NCI-H748 (cell line): Measurements from ENCODE around the gene SHISA6.

Experiments used
- DNase-seq: peaks from one replicate; lab custom pipeline; 2025; ENCODE audit not compliant: unreplicated experiment; lab: John Stamatoyannopoulos, UW

SHISA6 gene

GRCh38 chr17:11264183-11264871 lies 23.3 kb downstream of the SHISA6 start:
- DNase-seq = no peak

DNA sequence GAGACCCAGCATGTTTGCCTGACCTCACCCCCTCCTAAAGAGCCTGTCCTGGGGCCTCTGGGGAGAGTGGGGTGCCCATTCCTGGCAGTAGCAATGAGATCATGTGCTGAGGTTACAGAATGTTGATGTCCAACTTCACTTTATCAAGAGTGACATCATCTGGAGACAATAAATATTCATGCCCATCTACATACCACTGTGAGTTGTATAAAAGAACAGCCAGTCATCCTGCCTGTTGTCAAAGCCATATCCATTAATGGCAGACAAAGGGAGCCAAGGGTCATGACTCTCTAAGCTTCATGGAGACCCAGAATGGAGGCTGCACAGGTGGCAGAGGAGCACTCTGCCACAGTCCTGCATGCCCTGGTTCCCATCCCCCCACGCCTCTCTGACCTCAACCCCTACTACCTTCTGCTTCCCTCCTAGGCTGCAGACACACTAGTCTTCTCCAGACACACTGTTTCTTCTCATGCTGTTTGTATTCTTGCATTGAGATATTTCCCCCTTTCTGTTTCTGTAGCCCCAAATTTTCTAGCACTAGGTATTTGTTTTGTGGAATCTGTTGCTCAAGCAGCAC lies 27.1 kb downstream of the SHISA6 start:
- no peak for DNase-seq

DNA sequence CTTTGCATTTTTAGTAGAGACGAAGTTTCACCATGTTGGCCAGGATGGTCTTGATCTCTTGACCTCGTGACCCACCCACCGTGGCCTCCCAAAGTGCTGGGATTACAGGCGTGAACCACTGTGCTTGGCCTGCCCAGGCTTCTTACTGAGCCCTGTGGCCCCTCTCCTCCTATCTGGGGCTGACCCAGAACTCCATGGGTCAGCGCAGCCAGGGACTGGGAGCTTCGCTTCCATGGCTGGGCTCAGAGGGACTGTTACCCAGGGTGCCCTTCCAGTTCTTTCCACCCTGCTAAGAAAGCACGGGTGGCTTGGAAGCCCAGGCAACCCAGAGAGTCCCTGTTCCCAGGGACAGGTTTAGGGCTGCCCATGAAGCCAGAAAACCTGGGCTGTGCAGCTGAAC lies 28.2 kb downstream of the SHISA6 start:
- no peak for DNase-seq

- no peak for DNase-seq
Observed at GRCh38 chr17:11272191-11272590, 31.2 kb downstream of the SHISA6 start.

GRCh38 chr17:11273596-11273995 lies 32.6 kb downstream of the SHISA6 start:
- no peak for DNase-seq

GRCh38 chr17:11274106-11274505 lies 33.1 kb downstream of the SHISA6 start:
- DNase-seq = no peak

DNA sequence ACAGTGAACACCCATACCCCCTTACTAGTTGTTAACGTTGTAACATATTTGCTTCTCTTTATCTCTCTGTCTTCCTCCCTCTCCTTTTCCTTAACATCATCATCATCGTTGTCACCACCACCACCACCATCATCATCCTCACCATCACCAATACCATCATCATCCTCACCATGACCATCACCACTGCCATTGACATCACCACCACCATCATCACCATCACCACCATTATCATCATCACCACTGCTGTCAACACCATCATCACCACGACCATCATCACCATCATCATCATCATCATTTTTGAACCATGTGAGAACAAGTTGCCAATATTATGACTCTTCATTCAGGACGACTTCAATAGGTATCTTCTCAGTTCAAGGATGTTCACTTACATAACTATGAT lies 35.5 kb downstream of the SHISA6 start:
- no peak for DNase-seq

DNA sequence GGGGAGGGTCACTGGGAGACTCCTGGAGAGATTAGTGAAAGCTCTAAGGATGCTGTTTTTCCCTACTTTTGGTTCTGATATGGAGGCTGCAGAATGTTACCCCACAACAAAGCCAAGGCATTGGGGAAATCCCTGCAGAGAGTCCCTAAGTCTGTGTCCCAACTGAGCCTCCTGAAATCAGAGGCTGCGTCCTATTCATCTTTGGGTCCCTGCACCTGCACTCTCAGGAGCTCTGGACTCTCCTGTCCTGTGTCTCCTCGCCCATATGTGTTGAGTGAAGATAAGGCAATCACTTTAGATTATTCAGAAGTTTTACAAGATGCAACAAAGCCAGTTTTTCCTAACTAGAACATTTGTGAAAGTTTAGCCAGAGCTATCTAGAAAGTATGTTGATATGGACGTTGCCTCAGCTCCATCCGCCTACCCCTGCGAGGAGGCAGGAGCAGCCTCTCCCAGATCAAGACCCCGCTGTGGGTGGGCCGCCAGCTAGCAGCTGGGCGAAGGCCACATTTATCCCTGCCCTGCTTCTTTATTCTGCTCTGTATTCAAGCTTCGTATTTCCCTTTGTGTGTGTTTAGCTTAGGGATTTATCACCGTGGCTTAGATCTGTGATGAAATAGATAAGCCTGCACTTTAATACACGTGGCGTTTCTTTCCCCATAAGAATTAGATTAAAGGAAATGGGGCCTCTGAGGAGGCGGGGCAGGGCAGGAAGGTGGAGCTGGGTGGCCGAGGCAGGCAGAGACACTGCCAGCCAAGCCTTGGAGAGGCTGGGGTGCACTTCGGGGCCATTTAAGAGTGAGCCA lies 37.4 kb downstream of the SHISA6 start:
- DNase-seq = no peak

DNA sequence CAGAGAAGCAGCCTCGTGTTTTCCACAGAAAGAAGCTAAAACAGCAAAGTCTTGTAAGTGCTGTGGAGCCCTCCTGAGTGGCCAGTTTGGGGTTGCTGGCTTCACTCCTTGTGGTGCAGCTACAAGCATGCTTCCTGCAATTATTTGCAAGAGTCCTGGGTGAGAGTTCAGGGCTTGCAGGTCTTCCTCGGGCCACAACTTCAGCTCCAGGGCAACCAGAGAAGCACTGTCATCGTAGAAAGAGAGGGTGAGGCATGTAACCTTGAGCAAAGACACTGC lies 37.9 kb downstream of the SHISA6 start:
- no peak for DNase-seq

- no peak for DNase-seq
Observed at GRCh38 chr17:11279776-11280344, 38.8 kb downstream of the SHISA6 start.

DNA sequence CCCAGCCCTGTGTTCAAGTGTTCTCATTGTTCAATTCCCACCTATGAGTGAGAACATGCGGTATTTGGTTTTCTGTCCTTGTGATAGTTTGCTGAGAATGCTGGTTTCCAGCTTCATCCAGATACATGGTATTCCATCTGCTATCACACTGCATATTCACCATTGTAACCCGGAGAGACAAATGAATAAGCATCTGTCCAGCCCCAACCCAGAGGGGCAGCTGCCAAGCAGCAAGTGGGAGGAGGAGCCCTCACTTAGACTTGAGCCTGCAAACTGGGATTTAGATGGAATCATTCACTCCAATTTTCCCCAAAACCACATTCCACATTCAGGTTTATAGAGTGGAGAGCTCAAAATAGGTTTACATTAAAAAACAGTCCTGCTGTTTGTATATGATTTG lies 41.6 kb downstream of the SHISA6 start:
- DNase-seq = no peak

- no peak for DNase-seq
Observed at GRCh38 chr17:11284811-11285210, 43.8 kb downstream of the SHISA6 start.

- no peak for DNase-seq
Observed at GRCh38 chr17:11285946-11286345, 44.9 kb downstream of the SHISA6 start.

DNA sequence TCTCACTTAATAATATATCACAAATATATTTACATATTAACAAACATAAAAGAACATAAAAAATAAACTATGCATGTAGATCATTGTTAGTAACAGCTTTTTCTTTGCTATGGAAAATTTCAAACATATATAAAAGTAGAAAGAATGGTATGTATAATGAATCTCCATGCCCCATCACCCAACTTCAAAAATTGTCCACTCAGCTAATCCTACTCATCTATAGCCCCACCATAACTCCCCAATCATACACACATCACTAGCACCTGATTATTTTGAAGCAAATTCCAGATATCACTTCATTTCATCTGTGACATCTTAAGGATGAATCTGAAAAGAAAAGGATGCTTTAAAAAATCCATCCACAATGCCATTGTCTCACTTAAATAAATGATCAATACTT lies 46.8 kb downstream of the SHISA6 start:
- DNase-seq = no peak

GRCh38 chr17:11290814-11291213 lies 49.8 kb downstream of the SHISA6 start:
- no peak for DNase-seq

- no peak for DNase-seq
Observed at GRCh38 chr17:11292491-11292890, 51.5 kb downstream of the SHISA6 start.

GRCh38 chr17:11293480-11293879 lies 52.5 kb downstream of the SHISA6 start:
- no peak for DNase-seq

GRCh38 chr17:11294826-11295225 lies 53.8 kb downstream of the SHISA6 start:
- DNase-seq = no peak

DNA sequence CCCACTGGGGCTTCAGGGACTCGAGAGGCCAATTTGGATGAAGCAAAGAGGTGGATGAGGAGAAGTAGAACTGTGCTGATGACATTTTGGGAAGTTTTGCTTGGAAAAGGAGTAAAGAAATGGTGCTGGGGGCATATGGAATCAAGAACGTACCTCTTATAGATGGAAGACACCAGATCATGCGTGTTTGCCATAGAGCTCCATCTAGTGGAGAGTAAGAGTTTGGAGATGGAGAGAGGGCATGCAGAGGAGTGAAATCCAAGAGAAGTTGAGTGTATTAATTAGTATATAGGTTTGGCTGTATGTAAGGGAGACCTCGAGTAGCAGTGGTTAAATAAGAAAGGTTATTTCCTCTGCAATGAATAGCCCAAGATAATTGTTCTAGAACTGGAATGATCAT lies 56.0 kb downstream of the SHISA6 start:
- no peak for DNase-seq

DNA sequence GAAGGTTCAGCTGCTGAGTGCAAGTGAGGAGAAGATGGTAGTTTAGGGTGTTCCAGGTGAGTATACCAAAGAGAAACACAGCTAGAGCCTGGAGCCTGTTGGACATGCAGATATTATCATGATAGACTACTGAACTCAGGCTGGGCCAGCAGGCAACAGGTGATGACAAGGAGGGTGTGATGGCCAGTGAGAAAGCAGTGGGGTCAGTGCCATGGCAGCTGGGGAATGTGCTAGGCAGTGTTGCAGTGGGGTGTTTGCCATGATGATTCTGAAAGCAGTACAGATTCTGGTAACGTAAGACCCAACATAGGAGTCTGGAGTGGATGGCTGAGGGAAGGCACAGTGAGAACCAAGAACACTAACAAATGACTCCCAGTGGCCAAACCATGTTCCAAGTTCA lies 57.4 kb downstream of the SHISA6 start:
- DNase-seq = no peak

- DNase-seq = no peak
Observed at GRCh38 chr17:11300201-11300600, 59.2 kb downstream of the SHISA6 start.

GRCh38 chr17:11300738-11301137 lies 59.7 kb downstream of the SHISA6 start:
- no peak for DNase-seq
